K562 (cell line): Measurements from ENCODE around the gene TTC28. TPM values are rescaled to one million over a fixed set of nuclear protein-coding genes. Genes with fewer than 3 reads are reported as not detected.

Experiments
- ATAC-seq: fragments of 200-7000 bp; cut with Tn5 transposase; 3 replicates; pipeline ENCODE4 v1.9.1; 2020; ENCODE audit warnings: moderate library complexity
- BruUV-seq: library from RNA; stranded (reverse); fragments of 400-500 nt; replicated peaks from 2 replicates; lab custom pipeline; 2021; lab: Mats Ljungman, UMichigan
- CTCF ChIA-PET: fragments of 300-600 bp; formaldehyde crosslinking; extraction: SDS; loops from one replicate; lab custom pipeline; 2021; ENCODE audit warnings: low intra/inter-chr PET ratio; lab: Yijun Ruan, JAX
- POLR2A ChIA-PET: fragments of 300-600, 350-650 bp; sonication (Branson Sonifier 250); formaldehyde crosslinking; extraction: SDS; loops from one replicate; lab custom pipeline; 2021; ENCODE audit warnings: antibody characterized with exemption, inconsistent platforms; lab: Yijun Ruan, JAX
- DNase-seq, 4 experiments: peaks; one replicate each; pipeline versions ENCODE4 v3.0.0 to v3.0.0-alpha.2; 2011 to 2018; ENCODE audit warnings: low spot score in 3 of 4, mixed read lengths in 3 of 4; ENCODE audit errors: extremely low read depth in 1 of 4
- FAIRE-seq: peaks from 2 replicates; lab custom pipeline; 2011; peaks lifted over from hg19 to GRCh38; lab: Jason Lieb, UNC
- H2AFZ ChIP-seq: 2 replicates; pipeline ENCODE4 v1.6.0; 2011; ENCODE audit warnings: low read depth, low read length, control low read depth, inconsistent platforms
- H3K27ac ChIP-seq: fragments of 200-600 bp; 3 replicates; pipeline ENCODE4 v1.8.0; 2011; ENCODE audit warnings: low read depth, mild to moderate bottlenecking, control low read depth, inconsistent platforms, low read length, moderate library complexity, mixed read lengths; ENCODE audit errors: extremely low read depth
- H3K27me3 ChIP-seq, 2 experiments: fragments of 300-600 bp in 1 of 2; 2 replicates in 1 of 2; 3 replicates in 1 of 2; pipeline versions ENCODE4 v1.6.0 to v1.8.0; 2011; ENCODE audit warnings: inconsistent platforms in 2 of 2, low read length in 2 of 2, mild to moderate bottlenecking in 1 of 2, mixed read lengths in 1 of 2, moderate library complexity in 1 of 2; ENCODE audit not compliant: control insufficient read depth in 2 of 2, insufficient read depth in 2 of 2
- H3K36me3 ChIP-seq: fragments of 300-600 bp; 3 replicates; pipeline ENCODE4 v1.8.0; 2011; ENCODE audit warnings: mild to moderate bottlenecking, low read length, inconsistent platforms; ENCODE audit not compliant: control insufficient read depth, insufficient read depth
- H3K4me1 ChIP-seq, 2 experiments: fragments of 200-600 bp in 1 of 2; replicated peaks in 1 of 2; 2 replicates in 1 of 2; 3 replicates in 1 of 2; pipeline versions ENCODE4 v1.5.1 to v1.8.0; 2011; ENCODE audit warnings: inconsistent platforms in 2 of 2, low read length in 2 of 2, mild to moderate bottlenecking in 1 of 2, mixed read lengths in 1 of 2, moderate library complexity in 1 of 2; ENCODE audit not compliant: control insufficient read depth in 2 of 2, insufficient read depth in 2 of 2
- H3K4me2 ChIP-seq: 2 replicates; pipeline ENCODE4 v1.6.1; 2011; ENCODE audit warnings: low read length, control low read depth, inconsistent platforms, mixed read lengths; ENCODE audit not compliant: insufficient read depth
- H3K4me3 ChIP-seq: fragments of 200-600 bp; sonication (generic), shearing (Covaris generic); 2 replicates; pipeline ENCODE4 v1.5.1; 2016; ENCODE audit warnings: control low read depth, inconsistent platforms
- H3K79me2 ChIP-seq: fragments of 200-600 bp; 3 replicates; pipeline ENCODE4 v1.8.0; 2011; ENCODE audit warnings: low read length, inconsistent platforms; ENCODE audit not compliant: control insufficient read depth, insufficient read depth
- H3K9ac ChIP-seq, 2 experiments: 2 replicates each; pipeline versions ENCODE4 v1.6.0 to v1.6.1; 2011; ENCODE audit warnings: low read depth in 2 of 2, low read length in 2 of 2, control low read depth in 1 of 2, inconsistent platforms in 1 of 2, mild to moderate bottlenecking in 1 of 2, mixed read lengths in 1 of 2; ENCODE audit not compliant: insufficient read depth in 1 of 2
- H3K9me1 ChIP-seq: one replicate; pipeline ENCODE4 v1.6.0; 2011; ENCODE audit warnings: inconsistent platforms, mild to moderate bottlenecking, low read length, moderate library complexity; ENCODE audit not compliant: control insufficient read depth, insufficient read depth
- H3K9me3 ChIP-seq: replicated peaks from 2 replicates; pipeline ENCODE4 v1.5.1; 2011; ENCODE audit warnings: low read depth, low read length, inconsistent platforms; ENCODE audit not compliant: control insufficient read depth, insufficient read depth
- H4K20me1 ChIP-seq: replicated peaks from 2 replicates; pipeline ENCODE4 v1.6.1; 2011; ENCODE audit warnings: low read length, inconsistent platforms, mixed read lengths; ENCODE audit not compliant: control insufficient read depth, insufficient read depth
- CHD7 ChIP-seq: fragments of 200-600 bp; sonication (generic); IDR thresholded peaks from one replicate; pipeline ENCODE4 v1.6.1; 2012; ENCODE audit warnings: mild to moderate bottlenecking, low read depth, low read length, inconsistent platforms
- ESRRA ChIP-seq: fragments of 450-650 bp; IDR thresholded peaks from 2 replicates; pipeline ENCODE4 v1.6.1; 2014; ENCODE audit warnings: low read depth, mild to moderate bottlenecking, moderate library complexity, borderline replicate concordance
- GATA2 ChIP-seq: sonication (generic); formaldehyde crosslinking; IDR thresholded peaks from 2 replicates; pipeline ENCODE4 v1.4.0; 2020; ENCODE audit warnings: mild to moderate bottlenecking, missing genetic modification reagents
- MIER1 ChIP-seq: fragments of 450-650 bp; IDR thresholded peaks from 2 replicates; pipeline ENCODE4 v1.6.1; 2016; ENCODE audit warnings: antibody characterized with exemption, mild to moderate bottlenecking, low read depth
- MTA2 ChIP-seq: fragments of 450-650 bp; IDR thresholded peaks from 2 replicates; pipeline ENCODE4 v1.6.1; 2016; ENCODE audit warnings: low read depth
- NR4A1 ChIP-seq, 2 experiments: fragments of 250-450 bp in 1 of 2; fragments of 450-650 bp in 1 of 2; sonication (Bioruptor Pico) in 1 of 2; IDR thresholded peaks; 2 replicates each; pipeline versions ENCODE4 v1.4.0 to v1.6.1; 2016 to 2020; ENCODE audit warnings: mild to moderate bottlenecking in 2 of 2, missing compliant biosample characterization in 1 of 2, missing genetic modification characterization in 1 of 2, moderate library complexity in 1 of 2
- ZNF12 ChIP-seq: sonication (generic); formaldehyde crosslinking; IDR thresholded peaks from 2 replicates; pipeline ENCODE4 v1.4.0; 2020; ENCODE audit warnings: mild to moderate bottlenecking, missing genetic modification reagents
- WGBS: fragments of 100-300 bp; shearing (Covaris generic); methylation state at CpG from one replicate; pipeline ENCODE4 v1.1.6; 2016; ENCODE audit warnings: low coverage, mixed read lengths; ENCODE audit not compliant: insufficient coverage; ENCODE audit errors: missing lambda C conversion rate; 5-methylcytosine and 5-hydroxymethylcytosine counted together
- in situ Hi-C: fragments of 300-500 bp; cut with MboI; formaldehyde crosslinking; loops from 4 replicates; pipeline ENCODE4 v1.15.0; 2018; ENCODE audit warnings: inconsistent platforms, mixed read lengths
- intact Hi-C: fragments of 100-400 bp; cut with micrococcal nuclease; formaldehyde crosslinking; loops from 2 replicates; pipeline ENCODE4 v1.14.2; 2022
- polyA plus RNA-seq, 8 experiments: library from polyadenylated mRNA; depleted of rRNA in 4 of 8; stranded (reverse) in 5 of 8; unstranded in 3 of 8; fragments of >200 nt; fragmentation: Nextera tagmentation in 2 of 8; fragmentation: Illumina TruSeq in 1 of 8; extraction: Ambion mirVana in 2 of 8; extraction: Trizol in 1 of 8; gene quantifications; 2 replicates each; pipeline versions ENCODE4 v1.2.1 to v1.2.3, GENCODE V29; 2011 to 2014; ENCODE audit warnings: inconsistent platforms in 1 of 8, missing spikeins in 1 of 8
- total RNA-seq, 7 experiments: library from RNA; depleted of rRNA in 6 of 7; stranded (reverse); fragments of >200 nt in 6 of 7; fragmentation: Illumina TruSeq in 2 of 7; extraction: Trizol in 2 of 7; gene quantifications; 2 replicates each; pipeline versions ENCODE4 v1.2.1 to v1.2.3, GENCODE V29; 2011 to 2021; ENCODE audit warnings: low replicate concordance in 1 of 7
- TF ChIP-seq, protein P1 (sequence below): sonication (generic); formaldehyde crosslinking; IDR thresholded peaks from 2 replicates; pipeline ENCODE4 v1.9.0; 2022; ENCODE audit warnings: mild to moderate bottlenecking, missing genetic modification reagents

The TTC28 gene
- total and polyA plus RNA-seq, 9 of the 15 experiments (the other 6 are each of a cell fraction or from before 2014, with no cell fraction given), result 0.22 to 10.7 (median 3.1) TPM

DNA sequence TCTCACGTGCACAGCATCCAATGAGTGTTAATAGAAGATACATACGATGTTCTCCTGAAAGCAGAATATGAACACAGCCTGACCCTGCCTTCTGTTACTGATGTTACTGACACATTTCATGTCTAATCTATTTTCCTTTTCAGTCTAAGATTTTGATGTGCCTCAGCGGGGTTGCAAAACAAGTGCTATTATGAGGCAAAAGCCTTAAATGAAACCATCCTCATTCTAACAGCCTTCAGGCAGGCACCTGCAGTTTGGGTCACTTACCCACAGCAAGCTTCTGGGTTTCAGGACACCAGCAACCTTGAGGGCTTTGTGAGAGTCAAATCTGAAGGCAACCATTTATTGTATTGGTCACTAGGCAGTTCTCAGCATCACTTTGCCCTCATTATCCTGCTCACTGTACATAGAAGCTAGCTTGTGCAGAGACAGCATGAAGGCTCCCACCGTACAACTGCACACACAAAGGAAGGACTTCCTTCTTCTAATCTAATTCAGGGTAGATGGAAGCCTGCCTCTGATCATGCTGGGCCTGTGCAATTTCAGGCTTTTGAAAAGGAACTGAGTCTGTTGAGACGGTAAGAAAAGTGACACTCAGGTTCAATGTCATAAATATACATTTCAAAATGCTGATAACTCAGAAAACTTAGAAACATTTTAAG is 577.4 kb downstream of the TTC28 start:
- WGBS, result 59% methylated on average over 4 of the region's 5 CpGs
- no peak overlapping the region for H2AFZ ChIP-seq
- no TSS peak for BruUV-seq
- ATAC-seq, result no peak
- H3K27me3 ChIP-seq, result no peaks in the 10 kb centered on the region
- no peak overlapping the region for H3K27ac ChIP-seq
- H3K4me2 ChIP-seq, result no peak overlapping the region
- DNase-seq, result no peak
- no peaks in the 10 kb centered on the region for H3K79me2 ChIP-seq
- ChIA-PET POLR2A (interaction anchor here (1.4 kb wide), 1 partner anchor 11 kb away, joined by 3 read pairs; no protein-coding TSS in a partner anchor), CTCF (no interaction called here)
- in situ Hi-C loops, result no loop called here
- FAIRE-seq, result no peak
- H4K20me1 ChIP-seq, result no peaks in the 10 kb centered on the region
- no peak overlapping the region for H3K4me3 ChIP-seq
- peaks cover 4% of the 10 kb centered on the region; the same call in 1 of the 3 replicates for H3K36me3 ChIP-seq
- TF ChIP-seq CHD7 (no peak), GATA2 (CRISPR knock-in tag) (no peak), ZNF12 (CRISPR knock-in tag) (no peak), MTA2 (no peak), NR4A1 (CRISPR knock-in tag; IDR thresholded peaks at IDR 0.05) (no peak), NR4A1 (tag; IDR thresholded peaks at IDR 0.05) (no peak), MIER1 (no peak), ESRRA (no peak)
- TF ChIP-seq, protein P1, sequence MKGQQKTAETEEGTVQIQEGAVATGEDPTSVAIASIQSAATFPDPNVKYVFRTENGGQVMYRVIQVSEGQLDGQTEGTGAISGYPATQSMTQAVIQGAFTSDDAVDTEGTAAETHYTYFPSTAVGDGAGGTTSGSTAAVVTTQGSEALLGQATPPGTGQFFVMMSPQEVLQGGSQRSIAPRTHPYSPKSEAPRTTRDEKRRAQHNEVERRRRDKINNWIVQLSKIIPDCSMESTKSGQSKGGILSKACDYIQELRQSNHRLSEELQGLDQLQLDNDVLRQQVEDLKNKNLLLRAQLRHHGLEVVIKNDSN, result no peak
- intact Hi-C loops, result no loop called here
- no peaks in the 10 kb centered on the region for H3K9me1 ChIP-seq
- H3K9me3 ChIP-seq, result no peaks in the 10 kb centered on the region
- no peaks in the 10 kb centered on the region; a peak in 1 of 5 replicates for H3K4me1 ChIP-seq
- H3K9ac ChIP-seq, result no peak overlapping the region
